HG03159 (cell line): ENCODE results near the gene NHLRC1.

Source experiments
- ATAC-seq: cut with Tn5 transposase; IDR thresholded peaks from one replicate; pipeline ENCODE4 v1.9.1; 2021; ENCODE audit warnings: mild to moderate bottlenecking, moderate library complexity; ENCODE audit not compliant: unreplicated experiment

The NHLRC1 gene

DNA sequence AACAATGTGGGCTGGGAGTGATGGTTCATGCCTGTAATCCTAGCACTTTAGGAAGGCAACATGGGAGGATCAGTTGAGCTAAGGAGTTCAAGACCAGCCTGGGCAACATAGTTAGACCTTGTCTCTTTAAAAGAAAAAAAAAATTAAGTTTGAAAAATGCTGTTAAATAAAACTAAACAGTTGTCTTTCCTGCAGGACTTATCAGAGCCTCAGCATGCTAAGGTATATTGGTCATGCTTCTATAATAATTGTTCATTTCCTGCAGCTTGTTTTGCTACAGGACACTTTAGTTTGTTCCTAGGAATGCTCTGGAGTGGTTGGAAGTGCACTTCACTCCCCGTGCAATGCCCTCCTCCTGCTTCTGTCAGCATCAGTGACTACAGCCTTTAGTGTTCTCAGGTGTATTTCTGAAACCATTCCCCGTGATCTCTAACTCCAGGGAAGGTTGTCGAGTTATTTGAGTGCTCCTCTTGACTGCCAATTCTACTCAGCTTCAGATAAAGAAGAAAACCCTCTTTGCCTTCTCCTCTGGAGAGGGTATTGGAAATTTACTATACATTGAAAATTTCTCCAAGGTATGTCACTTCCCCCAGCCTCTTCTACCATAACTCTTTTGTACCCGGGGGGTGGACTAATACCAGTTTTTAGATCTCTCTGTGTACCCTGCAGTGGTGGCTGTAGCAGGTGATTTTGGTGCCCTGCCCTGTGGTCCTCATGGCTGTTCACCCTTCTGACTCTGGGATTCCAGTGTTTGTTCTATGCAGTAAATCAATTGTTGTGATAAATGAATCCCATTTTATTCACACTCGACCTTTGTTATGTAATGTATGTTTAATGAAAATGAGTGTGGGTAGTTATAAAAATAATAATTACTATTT lies 33.8 kb downstream of the NHLRC1 start:
- no peak for ATAC-seq

DNA sequence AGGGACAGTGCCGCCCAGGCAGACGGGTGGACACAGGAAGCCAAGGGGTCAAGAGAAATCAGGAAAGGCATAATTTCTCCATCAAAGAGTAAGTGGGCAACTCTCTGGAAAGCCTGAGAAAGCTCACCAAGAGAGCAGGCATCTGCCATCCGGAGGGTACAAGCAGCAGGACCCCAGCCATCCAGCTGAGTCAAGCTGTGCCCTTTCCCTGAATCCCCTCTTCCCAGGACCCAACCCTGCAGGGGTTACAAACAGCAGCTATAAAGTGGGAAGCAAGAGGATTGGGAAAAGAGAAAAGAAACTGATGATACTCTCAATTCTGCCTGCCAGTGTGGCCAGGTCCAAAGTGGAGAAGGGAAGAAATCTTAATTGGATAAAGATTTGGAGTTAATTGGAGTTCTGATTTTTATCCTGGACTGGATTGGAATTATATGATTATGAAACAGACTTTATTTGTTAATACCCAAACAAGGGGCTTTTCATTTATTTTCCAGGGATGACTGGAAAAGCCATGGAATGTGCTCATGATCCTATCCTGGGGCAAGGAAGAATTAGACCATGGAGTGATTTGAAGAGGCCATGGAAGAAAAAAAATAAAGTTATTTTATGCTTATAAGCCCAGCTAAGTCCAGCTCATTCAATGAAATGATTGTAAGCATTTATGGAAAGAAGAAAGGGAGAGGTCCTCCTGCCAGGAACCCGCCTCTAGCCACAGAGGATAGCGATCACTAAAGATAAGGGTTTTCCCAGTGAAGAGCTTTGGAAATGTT lies 34.9 kb downstream of the NHLRC1 start:
- ATAC-seq = no peak

DNA sequence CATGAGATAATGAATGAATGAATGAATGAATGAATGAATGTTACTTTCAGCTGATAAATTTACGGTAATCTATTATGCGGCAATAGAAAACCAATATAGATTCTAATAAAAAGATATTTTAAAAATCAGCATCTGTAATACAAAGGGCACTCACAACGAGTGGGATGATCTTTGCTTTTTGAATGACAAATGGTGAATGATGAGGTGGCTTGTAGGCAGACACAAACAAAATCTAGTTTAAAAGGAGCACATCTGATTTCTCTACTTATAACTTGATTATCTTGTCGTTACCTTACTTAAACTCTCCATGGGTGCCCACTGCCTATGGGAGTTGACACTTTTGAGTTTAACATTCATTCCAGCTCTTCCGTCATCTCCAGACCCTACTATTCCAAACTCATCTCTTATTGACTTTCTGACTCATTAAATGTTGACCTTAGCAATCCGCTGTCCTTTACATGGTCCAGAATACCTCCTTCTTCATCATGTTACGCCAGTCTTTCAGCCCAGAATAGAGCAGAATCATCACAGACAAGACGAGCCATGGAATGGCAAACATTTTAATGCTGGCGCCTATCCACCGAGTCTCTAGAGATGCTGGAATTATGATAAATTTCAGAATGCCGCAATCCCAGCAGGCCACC lies 41.3 kb downstream of the NHLRC1 start:
- ATAC-seq = no peak

DNA sequence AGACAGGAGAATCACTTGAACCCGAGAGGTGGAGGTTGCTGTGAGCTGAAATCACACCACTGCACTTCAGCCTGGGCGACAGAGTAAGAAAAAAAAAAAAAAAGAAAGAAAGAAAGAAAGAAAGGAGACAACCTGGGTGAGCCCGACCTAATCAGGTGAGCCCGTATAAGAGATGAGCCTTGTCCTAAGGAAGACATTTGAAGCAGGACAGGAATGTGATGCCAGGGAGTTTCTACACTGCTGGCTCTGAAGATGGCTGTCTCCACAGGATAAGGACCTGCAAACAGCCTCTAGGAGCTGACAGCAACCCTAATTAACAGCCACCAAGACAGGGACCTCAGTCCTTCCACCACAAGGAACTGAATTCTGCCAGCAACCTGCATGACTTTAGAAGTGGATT lies 41.9 kb downstream of the NHLRC1 start:
- ATAC-seq = no peak

DNA sequence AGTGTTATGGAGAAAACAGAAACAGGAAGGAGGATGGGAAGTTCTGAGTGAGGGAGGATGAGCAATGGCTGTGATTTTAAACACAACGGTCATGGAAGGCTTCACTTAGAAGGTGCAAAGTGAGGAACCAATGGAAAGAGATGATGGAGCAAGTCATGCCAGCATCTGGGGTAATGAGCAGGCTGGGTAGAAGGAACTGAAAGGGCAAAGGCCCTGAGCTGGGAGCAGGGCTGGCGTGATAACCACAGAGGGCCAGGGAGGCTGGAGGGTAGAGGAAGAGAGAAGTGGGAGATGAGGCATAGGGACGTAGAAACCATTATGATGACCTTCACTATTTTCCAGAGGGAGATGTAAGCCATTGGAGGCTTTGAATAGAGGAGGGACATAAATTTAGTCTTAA lies 43.6 kb downstream of the NHLRC1 start:
- ATAC-seq = no peak

DNA sequence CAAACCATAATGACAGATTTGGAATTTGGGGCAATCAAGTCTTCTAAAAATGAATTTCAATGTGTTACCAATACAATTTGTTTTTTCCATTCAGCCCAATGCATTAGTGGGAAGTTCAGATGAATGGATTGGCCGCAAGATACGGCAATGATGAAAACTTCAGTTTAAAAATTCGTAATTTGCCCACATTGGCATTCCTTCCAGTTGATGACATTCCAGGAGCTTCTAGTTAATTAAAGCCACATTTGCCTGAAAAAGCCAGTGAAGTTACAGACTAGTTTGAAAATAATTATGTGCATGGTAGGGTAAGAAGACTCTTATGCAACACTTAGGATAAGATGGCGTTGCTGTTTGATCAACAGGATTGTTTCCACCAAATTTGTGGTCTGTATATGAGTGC lies 46.2 kb downstream of the NHLRC1 start:
- ATAC-seq = no peak

DNA sequence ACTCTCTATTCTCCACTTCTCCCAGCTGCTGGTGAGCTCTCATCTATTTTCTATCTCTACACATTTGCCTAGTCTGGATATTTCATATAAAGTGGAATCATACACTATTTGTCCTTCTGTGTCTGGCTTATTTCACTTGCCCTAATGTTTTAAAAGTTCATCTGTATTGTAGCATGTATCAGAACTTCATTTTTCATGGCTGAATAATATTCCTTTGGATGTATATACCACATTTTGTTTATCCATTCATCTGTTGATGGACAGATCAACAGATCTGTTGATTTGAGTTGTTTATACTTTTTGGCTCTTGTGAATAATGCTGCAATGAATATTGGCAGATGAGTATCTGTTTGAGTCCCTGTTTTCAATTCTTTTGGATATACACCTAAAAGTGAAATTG lies 49.6 kb downstream of the NHLRC1 start:
- no peak for ATAC-seq

DNA sequence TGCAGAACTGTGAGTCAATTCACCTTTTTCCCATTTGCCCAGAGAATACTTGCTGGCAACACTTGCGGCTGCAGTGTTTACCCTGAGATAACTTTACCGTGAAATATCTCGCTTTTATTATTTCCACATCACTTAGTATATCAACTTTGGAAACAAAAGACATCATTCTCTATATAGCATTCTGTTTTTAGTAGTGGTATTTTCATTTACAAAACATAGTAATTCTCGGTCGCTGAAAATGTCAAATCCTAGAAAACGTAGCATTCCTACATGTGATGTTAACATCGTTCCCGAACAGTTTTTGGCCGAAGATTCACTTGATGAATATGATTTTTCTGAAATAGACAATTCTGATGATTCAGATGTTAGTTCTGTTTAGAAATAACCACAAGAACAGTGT lies 52.0 kb downstream of the NHLRC1 start:
- no peak for ATAC-seq
